NCI-H128 (cell line): ENCODE results near the gene SAMD13.
A peak's percentile ranks its signal among the peaks of the same experiment; 100 is the strongest.

Experiments used
- DNase-seq: peaks from one replicate; lab custom pipeline; 2025; ENCODE audit not compliant: unreplicated experiment; lab: John Stamatoyannopoulos, UW

SAMD13 gene

DNA sequence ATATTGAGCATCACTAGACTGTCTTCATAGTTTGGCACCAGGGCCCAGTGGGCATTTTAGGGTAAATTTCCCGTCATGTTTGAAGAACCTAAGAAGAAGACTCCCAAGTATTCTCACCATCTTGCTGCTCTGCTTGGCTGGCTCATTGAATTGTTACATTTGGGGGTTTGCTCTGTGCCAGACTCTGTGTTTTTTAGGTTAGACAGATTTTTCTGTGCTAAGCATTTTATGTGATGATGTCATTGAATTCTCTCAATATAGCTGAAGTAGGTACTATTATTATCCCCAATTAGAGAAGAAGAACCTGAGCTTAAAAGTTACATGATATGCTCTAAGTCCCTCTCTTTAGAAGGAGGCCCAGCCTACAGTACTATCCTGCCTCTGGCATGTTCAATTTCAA, 68.8 kb downstream of the SAMD13 start:
- DNase-seq, result no peak

DNA sequence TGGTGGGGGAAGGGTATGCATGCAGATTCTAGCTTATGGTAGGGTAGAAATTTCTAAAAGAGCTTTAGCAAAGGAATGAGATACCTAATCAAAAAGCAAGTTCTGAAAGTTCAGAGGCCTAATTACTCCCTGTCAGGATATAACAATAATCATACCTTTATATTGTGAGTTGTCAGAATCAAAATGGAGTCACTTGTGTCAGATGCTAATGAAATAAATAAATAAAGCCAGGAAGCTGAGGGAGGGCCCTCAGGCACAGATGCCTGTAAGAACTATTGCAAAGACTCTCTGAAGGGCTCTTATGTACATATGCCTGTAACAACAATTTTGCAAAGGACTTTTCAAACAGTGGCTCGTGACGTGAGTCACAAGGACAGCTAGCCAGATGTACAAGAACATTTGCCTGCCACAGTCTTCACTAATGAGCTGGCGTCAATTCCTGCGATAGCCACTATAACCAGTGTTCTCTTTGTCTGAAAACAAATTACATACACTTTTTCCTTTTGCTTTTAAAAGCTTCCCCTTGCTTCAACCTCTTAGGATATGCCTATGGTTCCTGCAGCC, 69.4 kb downstream of the SAMD13 start:
- peak; percentile 12 for DNase-seq

DNA sequence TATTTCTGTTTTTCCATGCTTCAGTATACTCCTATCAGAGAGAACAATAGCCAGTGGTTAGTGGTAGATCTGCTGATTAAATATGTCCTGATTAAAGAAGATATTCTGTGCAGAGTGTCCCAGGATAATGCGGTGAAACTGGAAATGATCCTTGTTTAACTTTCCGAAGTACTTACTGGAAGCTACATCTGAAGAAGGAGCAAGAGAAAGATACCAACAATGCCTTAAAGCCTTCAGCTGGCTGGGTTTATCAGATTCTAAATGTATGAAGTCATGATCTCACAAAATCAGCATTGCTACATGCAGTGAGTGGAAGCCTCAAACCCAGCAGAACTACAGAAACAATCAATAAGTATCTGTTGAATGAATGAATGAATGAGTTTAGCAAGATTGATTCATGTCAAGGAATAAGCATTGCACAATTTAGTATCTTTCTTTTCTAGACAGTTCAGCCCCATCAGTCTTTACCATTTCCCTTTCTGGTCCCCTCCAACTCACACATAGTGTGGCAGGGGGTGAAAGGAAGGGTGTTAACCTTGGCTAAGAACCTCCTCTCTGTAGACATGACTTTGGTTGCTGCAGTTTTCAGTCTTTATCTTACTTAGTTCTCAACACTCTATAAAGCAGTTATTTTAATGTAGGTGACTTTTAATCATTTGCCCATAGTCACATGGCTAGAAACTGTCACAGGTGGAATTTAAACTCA, 72.1 kb downstream of the SAMD13 start:
- DNase-seq, result no peak

DNA sequence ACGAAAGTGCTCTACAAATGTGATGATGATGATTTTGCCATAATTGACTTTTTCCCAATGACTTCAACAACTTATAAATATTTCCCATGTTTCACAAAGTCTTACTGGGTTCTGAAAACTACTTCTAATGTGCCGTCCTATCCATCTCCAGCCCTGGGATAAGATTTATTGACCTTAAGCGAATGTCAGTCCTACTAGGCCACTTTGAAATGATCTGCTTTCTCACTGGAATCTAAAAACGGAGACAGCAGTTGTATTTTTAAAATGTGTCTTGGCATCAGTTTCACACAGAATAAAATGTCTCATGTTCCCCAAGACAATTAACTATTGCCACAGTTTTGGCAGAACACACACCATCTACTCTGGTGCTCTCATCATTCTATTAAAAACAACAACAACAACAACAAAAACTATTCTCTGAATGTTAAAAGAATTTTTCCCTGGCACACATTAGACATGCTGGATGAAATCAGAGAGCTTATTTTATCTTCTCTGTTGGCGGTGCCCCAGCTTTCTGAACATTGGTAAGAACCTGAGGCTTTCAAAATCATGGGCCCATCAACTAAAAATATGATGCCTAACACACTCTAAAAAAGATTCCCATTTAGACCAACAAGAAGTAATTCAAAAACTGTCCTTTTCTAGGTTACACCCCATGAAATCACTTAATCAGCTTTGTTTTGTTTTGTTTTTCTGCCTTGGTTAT, 73.6 kb downstream of the SAMD13 start:
- DNase-seq, result no peak

DNA sequence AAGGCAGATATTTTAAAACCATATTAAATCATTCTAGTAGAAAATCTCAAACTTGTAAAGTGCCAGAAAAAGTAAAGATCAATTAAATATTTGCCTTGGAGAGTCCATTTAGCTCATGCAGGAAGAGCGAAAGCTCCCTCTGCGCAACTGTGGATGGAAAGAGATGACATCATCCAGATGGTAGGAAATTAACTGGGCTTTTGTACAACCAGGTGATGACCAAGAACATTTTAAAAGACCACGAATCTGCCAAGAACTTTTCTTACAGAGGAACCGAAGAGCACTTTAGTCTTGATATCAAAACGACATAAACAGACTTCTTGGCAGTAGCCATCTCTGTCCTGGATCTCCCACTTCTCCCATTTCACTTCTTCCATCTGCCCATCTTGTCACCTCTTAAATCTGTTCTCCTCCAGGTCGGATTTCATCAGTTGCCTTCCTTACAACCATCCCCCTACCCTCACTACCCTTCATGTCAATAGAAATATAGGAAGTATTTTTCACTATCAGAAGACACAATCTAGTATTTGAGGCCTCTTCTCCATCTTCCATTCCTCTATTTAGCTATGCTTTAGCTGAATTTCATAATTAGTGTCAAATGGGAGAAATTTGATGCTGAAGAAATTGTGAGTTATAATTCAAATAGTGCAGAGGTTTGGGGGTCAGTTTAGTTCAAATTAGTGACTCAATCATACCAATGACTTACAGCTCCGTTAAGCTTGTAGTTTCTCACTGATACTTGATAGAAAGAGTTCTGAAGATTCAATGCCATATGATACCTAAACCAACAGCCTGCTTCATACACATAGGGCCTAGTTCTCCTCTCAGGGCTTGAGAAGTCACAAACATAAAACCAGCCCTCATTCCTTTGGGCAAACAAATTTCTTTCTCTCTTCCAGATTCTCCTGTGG, 74.7 kb downstream of the SAMD13 start:
- DNase-seq, result no peak

DNA sequence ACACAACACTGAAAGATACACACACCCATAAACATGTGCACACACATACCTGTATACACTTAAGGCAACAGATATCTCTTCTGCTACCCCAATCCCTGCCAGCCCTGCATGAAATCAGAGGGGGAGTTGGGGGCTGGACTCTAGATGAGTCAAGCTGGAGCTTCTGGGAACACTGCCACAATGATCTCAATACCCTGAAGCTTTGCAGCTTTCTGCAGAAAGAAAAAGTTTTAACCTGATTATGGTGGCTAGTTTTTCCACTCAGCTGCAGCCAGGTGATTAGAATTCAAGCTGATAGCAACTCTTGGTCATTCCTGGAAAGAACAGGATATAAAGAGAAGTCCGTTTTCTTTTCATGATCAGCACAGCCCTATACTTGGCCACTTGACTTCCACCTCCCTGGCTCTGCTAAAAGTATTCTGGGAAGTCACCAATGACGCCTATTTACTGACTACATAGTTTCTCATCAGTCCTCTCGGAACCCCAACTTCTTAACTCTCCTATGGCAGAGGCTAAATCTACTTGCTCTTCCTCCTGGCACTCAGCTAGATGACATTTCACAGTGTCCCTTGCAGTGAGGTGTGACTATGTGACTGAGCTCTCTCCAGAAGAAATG, 76.1 kb downstream of the SAMD13 start:
- no peak for DNase-seq

DNA sequence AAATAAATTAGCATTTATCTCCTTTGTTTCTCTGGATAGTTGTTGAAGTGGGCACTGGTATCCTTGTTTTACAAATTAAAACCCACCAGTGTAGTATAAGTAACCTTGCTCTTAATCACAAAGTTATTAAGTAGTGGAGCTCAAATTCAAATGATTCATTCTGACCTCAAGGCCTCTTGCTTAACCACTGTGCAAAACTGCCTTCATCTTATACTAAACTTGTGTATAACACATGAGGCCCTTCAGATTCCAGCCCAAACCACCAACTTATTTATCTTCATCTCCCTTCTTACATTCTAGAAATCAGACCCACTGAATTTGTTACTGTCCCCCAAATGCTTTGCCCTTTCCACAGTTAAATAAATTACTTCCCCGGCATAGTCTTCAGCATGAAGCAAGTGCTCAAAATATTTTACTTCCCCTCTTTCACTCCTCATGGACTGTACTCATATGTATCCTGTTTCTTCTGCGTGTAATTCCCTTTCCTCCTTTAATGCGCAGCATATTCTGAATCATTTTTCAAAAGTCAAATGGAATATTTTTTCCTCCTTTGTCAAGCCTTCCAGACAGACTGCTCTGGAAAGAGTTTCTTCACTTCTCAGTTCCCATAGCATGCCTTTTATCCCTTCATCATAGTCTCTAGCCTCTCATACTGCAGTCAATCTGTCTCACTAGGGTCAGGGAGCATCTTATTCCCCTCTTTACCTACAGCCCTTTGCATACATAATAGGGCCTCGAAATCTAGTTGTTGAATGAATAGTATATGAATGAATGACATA, 77.8 kb downstream of the SAMD13 start:
- no peak for DNase-seq

DNA sequence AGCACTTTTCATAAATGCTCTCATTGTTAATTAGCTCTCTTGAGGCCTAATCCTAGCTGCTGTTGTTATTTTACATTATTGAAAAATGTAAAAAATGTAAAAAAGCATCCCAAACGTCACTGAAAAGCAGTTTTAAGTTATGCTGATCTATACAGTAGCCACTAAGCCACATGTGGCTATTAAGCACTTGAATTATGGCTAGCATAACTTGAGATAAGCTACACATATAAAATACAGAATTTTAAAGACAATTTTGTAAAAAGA, 78.3 kb downstream of the SAMD13 start:
- no peak for DNase-seq

DNA sequence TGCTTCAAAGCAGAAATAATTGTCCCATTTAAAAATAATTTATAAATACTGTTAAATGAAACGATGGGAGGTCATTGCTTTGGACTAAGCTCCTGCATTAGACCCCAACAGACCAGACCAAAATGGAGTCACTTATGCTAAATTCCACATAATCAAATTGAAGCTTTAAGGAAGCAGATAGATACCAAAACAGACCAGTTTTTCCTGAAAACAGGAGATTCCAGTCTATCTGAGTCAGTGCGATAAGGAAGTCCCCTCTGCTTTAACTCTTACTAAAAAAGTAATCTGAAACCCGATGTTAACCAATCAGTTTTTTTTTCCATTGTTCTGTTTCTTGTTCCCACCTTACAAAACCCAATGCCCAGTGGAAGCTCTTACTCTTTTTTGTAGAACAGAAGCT, 80.6 kb downstream of the SAMD13 start:
- DNase-seq, result no peak

DNA sequence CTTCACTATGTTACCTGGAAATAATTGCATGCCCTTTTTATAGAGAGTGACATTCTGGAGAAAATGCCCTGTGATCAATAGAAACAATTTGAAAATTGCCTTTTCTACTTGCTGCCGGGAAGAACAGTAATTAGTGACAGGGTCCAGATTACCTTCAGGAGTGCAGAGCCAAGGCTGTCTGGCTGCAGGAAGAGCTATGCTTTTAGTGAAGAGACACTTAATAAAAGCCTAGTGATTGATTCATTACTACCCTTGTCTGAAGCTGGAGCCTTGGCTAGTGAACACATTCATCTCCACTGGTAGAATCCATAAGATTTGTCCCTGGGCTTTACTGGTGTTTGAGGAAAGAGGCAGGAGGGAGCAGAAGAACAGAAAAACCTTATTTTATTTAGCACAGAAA, 83.8 kb downstream of the SAMD13 start:
- no peak for DNase-seq

DNA sequence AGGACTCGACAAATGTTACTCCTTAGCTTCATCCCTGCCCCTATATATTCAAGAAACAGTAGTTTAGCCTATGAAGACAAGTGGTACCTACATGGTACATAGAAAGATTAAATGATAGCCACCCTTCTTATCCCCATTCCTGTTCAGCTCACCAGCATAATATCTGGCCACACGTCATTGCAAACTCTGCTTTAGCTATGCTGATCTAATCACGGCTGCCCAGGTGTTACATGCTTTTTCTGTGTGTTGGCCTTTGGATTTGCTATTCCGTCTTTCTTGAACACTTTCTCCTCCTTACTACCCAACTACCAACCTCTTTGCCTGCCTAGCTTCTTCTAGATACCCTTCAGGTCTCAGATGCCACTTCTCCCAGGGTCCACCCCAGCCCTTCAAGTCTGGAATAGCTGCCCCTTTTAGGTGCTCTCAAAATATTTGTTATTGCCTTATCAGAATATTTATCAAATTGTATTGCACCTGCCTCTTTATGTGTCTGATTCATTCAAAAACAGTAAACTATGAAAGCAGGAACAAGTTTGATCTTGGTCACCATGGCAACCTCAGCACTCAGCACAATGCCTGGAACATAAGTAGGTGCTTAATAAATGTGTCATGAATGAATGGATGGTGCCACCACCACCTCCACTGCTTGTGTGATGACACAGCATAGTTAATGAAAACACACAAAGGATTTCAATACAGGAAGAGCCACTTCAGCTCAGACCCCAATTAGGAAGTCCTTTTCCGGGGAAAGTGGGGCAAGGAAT, 85.4 kb downstream of the SAMD13 start:
- no peak for DNase-seq

DNA sequence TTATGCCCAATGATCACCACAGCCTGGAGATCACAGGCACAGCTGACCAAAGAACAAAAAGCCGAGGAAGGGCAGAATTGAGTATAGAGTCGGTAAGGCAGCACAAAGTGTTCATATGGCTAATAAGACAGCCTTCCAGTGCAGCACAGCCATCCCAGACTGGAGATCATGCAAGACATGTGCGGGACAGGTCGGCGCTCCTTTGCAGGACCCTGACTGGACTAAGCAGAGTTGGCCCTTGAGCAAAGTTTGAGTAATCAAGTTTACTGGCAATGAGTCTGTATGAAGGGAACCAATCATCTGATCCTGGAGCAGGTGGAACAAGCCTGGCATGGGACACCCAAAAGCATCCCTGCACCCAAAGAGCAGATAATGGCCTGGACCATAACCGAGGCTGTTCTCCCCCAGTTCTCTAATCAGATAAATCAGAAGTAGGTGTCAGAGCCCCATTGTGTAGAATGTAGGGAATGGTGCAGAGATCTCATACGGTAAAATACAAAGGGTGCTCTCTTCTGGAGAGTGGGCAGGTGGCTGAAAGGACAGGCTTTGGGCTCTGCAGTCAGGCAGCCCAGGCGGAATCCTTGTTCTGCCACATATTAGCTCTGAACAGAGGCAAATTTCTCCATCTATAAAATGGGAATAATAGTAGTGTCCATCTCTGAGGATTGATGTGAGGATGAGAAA, 86.1 kb downstream of the SAMD13 start:
- DNase-seq, result no peak

DNA sequence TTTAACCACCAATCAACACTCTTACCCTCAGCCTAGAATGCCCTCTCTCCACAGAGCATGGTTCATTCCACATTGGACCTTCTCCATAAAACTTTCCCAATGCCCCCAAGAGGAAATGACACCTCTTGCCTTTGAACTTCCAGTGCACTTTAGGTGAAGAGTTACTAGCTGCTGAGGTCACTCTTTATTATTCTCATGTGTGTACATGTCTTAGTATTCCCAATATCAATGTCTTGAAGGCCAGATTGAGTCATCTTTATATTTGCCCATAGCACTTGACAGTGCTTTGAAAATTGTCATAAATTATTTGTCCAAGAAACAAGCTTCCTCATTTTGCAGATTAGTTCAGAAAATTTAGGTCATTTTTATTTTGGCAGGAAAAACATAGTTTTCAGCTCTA, 88.7 kb downstream of the SAMD13 start:
- DNase-seq, result no peak

DNA sequence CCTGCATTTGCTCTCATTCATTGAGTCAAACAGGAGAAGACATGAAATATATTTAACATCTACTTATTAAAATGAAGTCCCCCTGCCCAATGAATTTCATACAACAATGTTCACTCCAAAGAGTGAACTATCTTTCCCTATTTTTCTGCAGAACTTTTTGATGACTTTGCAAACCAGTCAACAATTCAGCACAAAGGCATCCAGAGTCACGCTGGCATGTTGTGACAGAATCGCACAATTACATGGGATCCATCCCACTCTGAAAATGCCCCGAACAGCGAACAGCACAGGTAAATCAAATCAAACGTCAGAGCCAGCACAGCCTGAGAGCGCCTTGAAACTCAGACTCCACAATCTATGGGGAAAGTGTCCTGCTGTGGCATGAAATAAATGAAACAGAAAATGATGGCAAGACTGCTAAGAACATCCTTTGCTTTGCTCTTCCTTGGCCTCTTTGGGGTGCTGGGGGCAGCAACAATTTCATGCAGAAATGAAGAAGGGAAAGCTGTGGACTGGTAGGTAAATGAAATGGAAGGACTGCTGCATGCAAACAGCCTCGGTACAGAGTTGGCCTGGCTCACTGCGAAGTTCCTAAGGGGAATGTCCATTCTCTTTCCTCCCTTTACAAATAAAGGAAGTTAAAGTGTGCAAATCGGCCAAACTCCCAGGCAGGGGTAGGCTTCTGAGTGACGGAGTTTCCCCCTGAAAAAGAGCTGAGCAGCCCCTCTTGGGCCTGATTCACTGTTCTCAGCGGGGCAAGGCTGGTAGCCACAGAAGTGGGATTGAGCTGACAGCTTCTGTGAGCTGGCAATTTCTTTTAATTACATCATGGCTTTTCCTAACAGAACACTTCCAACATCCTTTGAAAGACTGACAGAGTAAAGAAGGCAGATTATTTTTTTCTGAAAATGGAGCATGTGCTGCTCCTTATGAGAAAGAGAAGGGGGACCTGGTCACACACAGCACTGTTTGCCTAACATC, 97.0 kb downstream of the SAMD13 start, which contains the start of gene DNASE2B:
Gene DNASE2B (plus strand): TSS at position 310 of the 981 bp plus-strand sequence. CDS start 81 bp downstream, at position 391.
- no peak for DNase-seq
